Ishikawa (cell line): ENCODE measurements around the gene CD82.

ENCODE experiments used
- CREB1 ChIP-seq: IDR thresholded peaks from 2 replicates; pipeline ENCODE4 v1.6.1; 2012; ENCODE audit warnings: low read depth
- EP300 ChIP-seq: IDR thresholded peaks from 2 replicates; pipeline ENCODE4 v1.6.1; 2012; ENCODE audit warnings: borderline replicate concordance
- MAX ChIP-seq: IDR thresholded peaks from 2 replicates; pipeline ENCODE4 v1.6.1; 2012
- NFIC ChIP-seq: IDR thresholded peaks from 2 replicates; pipeline ENCODE4 v1.6.1; 2012
- RAD21 ChIP-seq: IDR thresholded peaks from 2 replicates; pipeline ENCODE4 v1.6.1; 2012; ENCODE audit warnings: low read depth
- REST ChIP-seq: IDR thresholded peaks from 2 replicates; pipeline ENCODE4 v1.6.1; 2012; ENCODE audit warnings: low read depth, mild to moderate bottlenecking
- TAF1 ChIP-seq: IDR thresholded peaks from 2 replicates; pipeline ENCODE4 v1.6.1; 2012; ENCODE audit warnings: low read depth, mild to moderate bottlenecking
- TCF12 ChIP-seq: IDR thresholded peaks from 2 replicates; pipeline ENCODE4 v1.6.1; 2012; ENCODE audit warnings: low read depth
- TEAD4 ChIP-seq: IDR thresholded peaks from 2 replicates; pipeline ENCODE4 v1.6.1; 2012
- USF1 ChIP-seq: IDR thresholded peaks from 2 replicates; pipeline ENCODE4 v1.6.1; 2012
- YY1 ChIP-seq: IDR thresholded peaks from 2 replicates; pipeline ENCODE4 v1.6.1; 2012; ENCODE audit warnings: low read depth

GRCh38 chr11:44562845-44563460, 2.5 kb upstream of the CD82 start:
- TF ChIP-seq YY1 (no peak), CREB1 (no peak), MAX (no peak), EP300 (no peak), REST (no peak), RAD21 (no peak), TEAD4 (no peak), TAF1 (no peak), TCF12 (no peak), USF1 (no peak), NFIC (no peak)
